ENCODE data around the gene ARIH1.

- TF ChIP-seq CTCF (conservative IDR thresholded peaks at IDR 0.05; ENCODE audit: low read depth, low read length): no peak
- no peak for TF ChIP-seq EZH2 (IDR thresholded peaks at IDR 0.05; ENCODE audit: borderline replicate concordance, low read depth, low read length, poor library complexity, severe bottlenecking)
These were observed 12.0 kb downstream of the ARIH1 start for GRCh38 chr15:72486144-72486543.

Data from A673 (cell line).